ENCODE results near the gene DIP2A.

- no peak for TF ChIP-seq CTCF (IDR thresholded peaks at IDR 0.05)
- no peak for TF ChIP-seq POLR2A (IDR thresholded peaks at IDR 0.05)
These were observed 3.9 kb upstream of the DIP2A start for GRCh38 chr21:46454634-46455390.
